Glomerular visceral epithelial cell (primary cell): ENCODE data around the gene PPP1R17.
A peak's percentile ranks its signal among the peaks of the same experiment; 100 is the strongest.

Experiments used
- DNase-seq: peaks from one replicate; pipeline ENCODE4 v3.0.0-alpha.2; 2016; ENCODE audit errors: extremely low spot score

Gene PPP1R17

GRCh38 chr7:31699050-31699449 is 12.0 kb downstream of the PPP1R17 start:
- DNase-seq = no peak

GRCh38 chr7:31702354-31702753 is 15.3 kb downstream of the PPP1R17 start:
- DNase-seq = no peak

- DNase-seq = no peak
Measured at GRCh38 chr7:31705377-31705776, 18.4 kb downstream of the PPP1R17 start.

GRCh38 chr7:31707089-31707488 is 20.1 kb downstream of the PPP1R17 start:
- DNase-seq = no peak

GRCh38 chr7:31710171-31710570 is 23.2 kb downstream of the PPP1R17 start:
- DNase-seq = no peak

- no peak for DNase-seq
Measured at GRCh38 chr7:31716355-31716754, 29.3 kb downstream of the PPP1R17 start.

- no peak for DNase-seq
Measured at GRCh38 chr7:31720366-31720765, 33.4 kb downstream of the PPP1R17 start.

GRCh38 chr7:31724696-31725095 is 37.7 kb downstream of the PPP1R17 start:
- no peak for DNase-seq

- DNase-seq = no peak
Measured at GRCh38 chr7:31729195-31729804, 42.3 kb downstream of the PPP1R17 start.

- DNase-seq = no peak
Measured at GRCh38 chr7:31734456-31734855, 47.4 kb downstream of the PPP1R17 start.

- DNase-seq = peak; percentile 59
Measured at GRCh38 chr7:31735991-31736982, 49.3 kb downstream of the PPP1R17 start.

- DNase-seq = no peak
Measured at GRCh38 chr7:31741852-31742251, 54.8 kb downstream of the PPP1R17 start.

GRCh38 chr7:31744294-31744874 is 57.4 kb downstream of the PPP1R17 start:
- peak; percentile 71 for DNase-seq

GRCh38 chr7:31747553-31747952 is 60.5 kb downstream of the PPP1R17 start:
- no peak for DNase-seq

- no peak for DNase-seq
Measured at GRCh38 chr7:31748084-31748483, 61.1 kb downstream of the PPP1R17 start.

GRCh38 chr7:31751726-31752125 is 64.7 kb downstream of the PPP1R17 start:
- no peak for DNase-seq
